Smooth muscle cell (in vitro differentiated cells): ENCODE measurements around the gene TMEM267. TPM values are rescaled to one million over a fixed set of nuclear protein-coding genes. Genes with fewer than 3 reads are reported as not detected.
"Not testable (repeated sequence)": the region's sequence is repeated elsewhere in the genome, so short reads cannot be mapped to it uniquely, and the experiment has no call there.

Experiments
- DNase-seq: peaks from one replicate; lab custom pipeline; 2025; ENCODE audit not compliant: unreplicated experiment; lab: John Stamatoyannopoulos, UW
- H2AFZ ChIP-seq: fragments of 200-600 bp; sonication (generic); 2 replicates; pipeline ENCODE4 v1.6.0; 2016; ENCODE audit warnings: antibody characterized with exemption, low read depth, mild to moderate bottlenecking
- H3F3A ChIP-seq: fragments of 200-600 bp; sonication (generic); 2 replicates; pipeline ENCODE4 v1.6.0; 2017; ENCODE audit warnings: antibody characterized with exemption, low read depth
- H3K27ac ChIP-seq: fragments of 200-600 bp; sonication (generic); 2 replicates; pipeline ENCODE4 v1.5.1; 2016; ENCODE audit warnings: low read depth, mild to moderate bottlenecking
- H3K27me3 ChIP-seq: fragments of 200-600 bp; sonication (generic); 2 replicates; pipeline ENCODE4 v1.6.1; 2016; ENCODE audit warnings: low read depth, mild to moderate bottlenecking
- H3K36me3 ChIP-seq: fragments of 200-600 bp; sonication (generic); 2 replicates; pipeline ENCODE4 v1.5.1; 2016; ENCODE audit warnings: low read depth
- H3K4me1 ChIP-seq: fragments of 200-600 bp; sonication (generic); 2 replicates; pipeline ENCODE4 v1.5.1; 2016; ENCODE audit warnings: low read depth
- H3K4me2 ChIP-seq: fragments of 200-600 bp; sonication (generic); 2 replicates; pipeline ENCODE4 v1.6.0; 2016; ENCODE audit warnings: mild to moderate bottlenecking
- H3K4me3 ChIP-seq: fragments of 200-600 bp; sonication (generic); 2 replicates; pipeline ENCODE4 v1.5.1; 2016; ENCODE audit warnings: mild to moderate bottlenecking
- H3K79me2 ChIP-seq: fragments of 200-600 bp; sonication (generic); 2 replicates; pipeline ENCODE4 v1.6.0; 2016; ENCODE audit warnings: low read depth, mild to moderate bottlenecking
- H3K9ac ChIP-seq: fragments of 200-600 bp; sonication (generic); 2 replicates; pipeline ENCODE4 v1.6.0; 2016; ENCODE audit warnings: low read depth
- H3K9me3 ChIP-seq: fragments of 200-600 bp; sonication (generic); replicated peaks from 2 replicates; pipeline ENCODE4 v1.5.1; 2016; ENCODE audit warnings: low read depth
- H4K20me1 ChIP-seq: fragments of 200-600 bp; sonication (generic); 2 replicates; pipeline ENCODE4 v1.6.0; 2016; ENCODE audit warnings: low read depth
- CTCF ChIP-seq: fragments of 200-600 bp; sonication (generic); IDR thresholded peaks from 2 replicates; pipeline ENCODE4 v1.5.1; 2017; ENCODE audit warnings: borderline replicate concordance, mild to moderate bottlenecking, antibody characterized with exemption; ENCODE audit not compliant: insufficient read depth, poor library complexity, severe bottlenecking
- WGBS: methylation state at CpG from one replicate; pipeline ENCODE4 v1.1.7; 2016; ENCODE audit warnings: low lambda C conversion rate; 5-methylcytosine and 5-hydroxymethylcytosine counted together
- polyA plus RNA-seq: library from polyadenylated mRNA; unstranded; fragments of >200 nt; fragmentation: Nextera tagmentation; extraction: Ambion mirVana; gene quantifications from 2 replicates; pipeline ENCODE4 v1.2.1, GENCODE V29; 2016
- total RNA-seq: library from RNA; depleted of rRNA; stranded (reverse); fragments of >200 nt; gene quantifications from 2 replicates; pipeline ENCODE4 v1.2.3, GENCODE V29; 2014

TMEM267 gene
- total and polyA plus RNA-seq, 2 experiments from 2014 or later: 7.4 to 22.9 TPM

- H3K4me2 ChIP-seq: no peak overlapping the region
- H3F3A ChIP-seq: no peaks in the 10 kb centered on the region
- no peaks in the 10 kb centered on the region for H3K9me3 ChIP-seq
- H3K4me1 ChIP-seq: no peaks in the 10 kb centered on the region
- no peaks in the 10 kb centered on the region for H3K36me3 ChIP-seq
- H3K9ac ChIP-seq: no peak overlapping the region
- no peak overlapping the region for H2AFZ ChIP-seq
- no peaks in the 10 kb centered on the region for H4K20me1 ChIP-seq
- 78% methylated on average over 2 of the region's 2 CpGs for WGBS
- H3K79me2 ChIP-seq: no peaks in the 10 kb centered on the region
- no peak for DNase-seq
- no peak for TF ChIP-seq CTCF
- no peak overlapping the region for H3K4me3 ChIP-seq
- no peak overlapping the region for H3K27ac ChIP-seq
- H3K27me3 ChIP-seq: no peaks in the 10 kb centered on the region
Measured at GRCh38 chr5:43409809-43410271, 73.8 kb downstream of the TMEM267 start.

- H3K9me3 ChIP-seq, DNase-seq, H3K9ac ChIP-seq, H3K4me3 ChIP-seq, H3K4me2 ChIP-seq, H4K20me1 ChIP-seq, H2AFZ ChIP-seq, H3K27ac ChIP-seq, H3F3A ChIP-seq, H3K27me3 ChIP-seq, H3K36me3 ChIP-seq, H3K79me2 ChIP-seq, H3K4me1 ChIP-seq: not testable (repeated sequence)
- WGBS: 88% methylated on average over 16 of the region's 16 CpGs
Measured at GRCh38 chr5:43402524-43403066, 81.1 kb downstream of the TMEM267 start.

GRCh38 chr5:43401827-43402226, 81.8 kb downstream of the TMEM267 start:
- 47% methylated on average over 1 of the region's 1 CpG for WGBS
- Histone ChIP-seq H3K4me3 (no peak overlapping the region), H3F3A (no peaks in the 10 kb centered on the region), H3K4me1 (no peaks in the 10 kb centered on the region), H4K20me1 (no peaks in the 10 kb centered on the region), H3K9me3 (no peaks in the 10 kb centered on the region), H3K27ac (no peak overlapping the region), H3K79me2 (no peaks in the 10 kb centered on the region), H2AFZ (no peak overlapping the region), H3K9ac (no peak overlapping the region), H3K36me3 (no peaks in the 10 kb centered on the region), H3K27me3 (no peaks in the 10 kb centered on the region), H3K4me2 (no peak overlapping the region)
- DNase-seq: no peak
- TF ChIP-seq CTCF: no peak

GRCh38 chr5:43400082-43400481, 83.6 kb downstream of the TMEM267 start:
- Histone ChIP-seq H2AFZ (no peak overlapping the region), H4K20me1 (no peaks in the 10 kb centered on the region), H3K9me3 (no peaks in the 10 kb centered on the region), H3K27me3 (no peaks in the 10 kb centered on the region), H3K4me1 (no peaks in the 10 kb centered on the region), H3K27ac (no peak overlapping the region), H3F3A (no peaks in the 10 kb centered on the region), H3K4me2 (no peak overlapping the region), H3K36me3 (no peaks in the 10 kb centered on the region), H3K9ac (no peak overlapping the region), H3K79me2 (no peaks in the 10 kb centered on the region), H3K4me3 (no peak overlapping the region)
- 89% methylated on average over 3 of the region's 3 CpGs for WGBS
- DNase-seq: no peak
- no peak for TF ChIP-seq CTCF
